Measurements from ENCODE around the gene TTLL12.
"Not testable (repeated sequence)": the region's sequence is repeated elsewhere in the genome, so short reads cannot be mapped to it uniquely, and the experiment has no call there.

TTLL12 gene

DNA sequence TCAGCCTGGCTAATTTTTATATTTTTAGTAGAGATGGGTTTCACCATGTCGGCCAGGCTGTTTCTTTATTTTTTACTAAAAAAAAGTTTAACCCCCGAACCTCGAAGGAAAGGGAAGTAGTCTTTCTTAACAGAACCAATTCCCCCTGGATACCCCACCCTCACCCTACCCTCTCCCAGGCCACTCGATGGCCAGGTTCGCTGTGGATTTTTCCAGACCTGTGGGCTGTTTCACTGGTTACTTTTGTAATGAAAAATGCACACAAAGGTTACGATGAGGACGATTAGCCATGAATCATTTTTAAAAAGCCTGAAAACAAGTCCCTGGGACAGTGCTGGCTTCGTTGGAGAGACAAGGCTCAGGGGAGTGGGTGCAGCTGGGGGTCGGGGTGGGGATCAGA lies 33.0 kb downstream of the TTLL12 start:
- no peak overlapping the region for H3K4me3 ChIP-seq (ENCODE audit: low read length)
- TF ChIP-seq ZNF274 (IDR thresholded peaks at IDR 0.05; ENCODE audit: low read depth, low read length), result no peak

DNA sequence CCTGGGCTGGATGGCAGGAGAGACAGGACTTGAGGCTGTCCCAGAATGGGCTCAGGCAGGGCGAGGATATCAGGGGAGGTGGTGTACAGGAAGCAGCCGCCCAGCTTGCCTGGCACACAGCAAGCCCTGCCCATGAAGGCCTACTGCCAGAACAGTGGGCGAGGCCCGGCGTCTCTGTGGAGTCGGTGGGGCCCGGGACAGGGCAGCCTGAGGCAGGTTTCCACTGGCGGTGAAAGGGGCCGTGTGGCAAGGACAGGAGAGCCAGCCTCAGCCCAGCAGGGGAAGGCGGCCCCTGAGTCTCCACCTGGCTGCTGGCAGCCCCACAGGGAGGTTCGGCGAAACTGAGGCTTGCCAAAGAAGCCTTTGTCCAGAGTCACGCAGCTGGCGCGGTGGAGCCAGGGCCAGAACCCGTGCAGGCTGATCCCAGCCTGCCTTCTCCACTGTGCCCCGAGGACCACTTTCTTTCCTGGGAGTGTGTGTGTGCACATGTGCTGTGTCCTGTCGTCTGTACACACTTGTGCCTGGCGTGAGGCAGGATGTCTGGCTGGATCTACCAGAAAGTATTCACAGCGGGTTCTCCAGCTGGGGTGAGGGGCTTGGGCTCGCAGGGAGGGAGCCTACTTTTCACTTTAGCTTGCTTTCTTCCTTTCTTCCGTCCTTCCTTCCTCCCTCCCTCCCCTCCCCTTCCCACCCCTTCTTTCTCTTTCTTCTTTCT lies 34.4 kb downstream of the TTLL12 start:
- peak overlapping the region; percentile 67; the same call in 1 of the 2 replicates for H3K4me3 ChIP-seq (ENCODE audit: low read length)
- TF ChIP-seq ZNF274 (IDR thresholded peaks at IDR 0.05; ENCODE audit: low read depth, low read length), result no peak

DNA sequence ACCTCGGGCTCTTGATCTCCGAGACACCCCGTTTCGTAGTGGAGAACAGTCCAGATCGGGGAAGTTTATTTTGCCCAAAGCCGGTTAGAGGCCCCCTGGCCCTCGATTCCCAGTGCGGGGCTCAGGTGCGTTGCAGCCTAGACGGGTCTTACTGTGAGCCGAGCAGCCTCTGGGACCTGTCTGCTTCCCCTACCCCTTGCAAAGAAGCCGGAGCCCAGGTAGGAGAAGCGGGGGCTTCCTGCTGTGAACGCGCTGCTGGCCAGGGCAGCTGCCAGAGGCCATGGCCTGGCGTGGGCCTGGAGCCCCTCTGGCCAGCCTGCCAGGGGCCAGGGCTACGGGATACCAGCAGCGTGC lies 35.0 kb downstream of the TTLL12 start:
- TF ChIP-seq ZNF274 (IDR thresholded peaks at IDR 0.05; ENCODE audit: low read depth, low read length), result no peak

DNA sequence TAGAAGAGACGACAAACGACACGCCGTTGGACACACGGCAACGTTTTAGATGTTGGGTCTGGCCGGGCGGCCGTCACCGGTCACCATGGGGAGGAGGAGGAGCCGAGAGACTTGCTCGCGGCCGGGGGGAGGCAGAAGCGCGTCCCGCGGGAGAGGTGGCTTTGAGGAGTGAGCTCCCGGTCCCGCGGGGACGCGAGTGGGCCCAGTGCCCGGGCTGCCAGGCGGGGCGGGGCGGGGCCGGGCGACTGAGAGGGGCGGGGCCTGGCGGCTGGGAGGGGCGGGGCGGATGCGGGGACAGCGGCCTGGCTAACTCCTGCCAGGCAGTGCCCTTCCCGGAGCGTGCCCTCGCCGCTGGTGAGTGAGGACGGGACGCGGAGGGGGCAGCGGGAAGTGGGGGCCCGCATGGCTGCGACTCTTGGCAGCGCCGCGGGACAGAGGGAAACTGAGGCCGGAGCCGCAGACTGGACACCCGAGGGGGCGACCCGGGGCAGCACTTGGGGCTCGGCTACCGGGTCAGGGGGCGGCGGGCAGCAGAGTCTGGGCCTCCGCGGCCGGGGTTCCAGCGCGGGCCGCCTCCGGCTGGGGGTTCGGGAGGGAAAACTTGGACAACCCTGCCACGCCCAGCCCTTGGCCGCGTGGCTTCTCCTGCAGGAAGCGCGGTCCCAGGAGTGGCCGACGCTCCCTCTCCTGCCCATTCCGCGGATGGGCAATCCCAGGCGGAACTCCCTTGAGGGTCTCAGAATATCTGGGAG lies 35.5 kb downstream of the TTLL12 start, which contains the start of gene TSPO:
Gene TSPO, plus strand, starts transcription at position 309 of the 752 bp plus-strand sequence. CDS start 7,680 bp downstream, outside the sequence.
- peak within 1 kb of the TSS; percentile 67; the same call in 1 of the 2 replicates for H3K4me3 ChIP-seq (ENCODE audit: low read length)
- TF ChIP-seq ZNF274 (IDR thresholded peaks at IDR 0.05; ENCODE audit: low read depth, low read length), result no peak

More for the DNA sequence above, 35.0 kb downstream of the TTLL12 start:
- H3K4me3 ChIP-seq (ENCODE audit: low read length), result peak overlapping the region; percentile 67; the same call in 1 of the 2 replicates

DNA sequence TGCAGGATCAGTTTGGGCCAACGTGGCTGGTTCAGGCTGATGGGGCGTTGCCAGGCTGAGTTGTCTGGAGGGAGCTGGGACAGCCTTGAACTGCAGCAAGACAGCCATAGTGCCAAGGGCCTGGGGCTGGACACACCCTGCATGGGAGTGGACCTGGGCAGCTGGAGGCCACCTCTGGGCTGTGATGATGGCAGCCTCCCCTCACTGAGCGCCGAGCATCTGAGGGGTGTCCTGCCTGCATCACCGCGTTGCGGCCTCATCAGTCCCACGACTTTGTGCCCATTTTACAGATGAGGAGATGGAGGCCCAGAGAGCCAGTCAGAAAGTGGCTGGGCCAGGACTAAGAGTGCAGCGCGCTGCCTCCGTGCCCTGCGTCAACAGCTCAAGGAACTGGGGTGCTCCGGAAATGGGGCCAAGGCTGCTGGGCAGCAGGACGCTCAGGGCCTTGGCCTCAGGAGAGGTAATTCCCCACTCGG lies 36.2 kb downstream of the TTLL12 start:
- no peak for TF ChIP-seq ZNF274 (IDR thresholded peaks at IDR 0.05; ENCODE audit: low read depth, low read length)
- H3K4me3 ChIP-seq (ENCODE audit: low read length), result peak overlapping the region; percentile 55; the same call in 1 of the 2 replicates

DNA sequence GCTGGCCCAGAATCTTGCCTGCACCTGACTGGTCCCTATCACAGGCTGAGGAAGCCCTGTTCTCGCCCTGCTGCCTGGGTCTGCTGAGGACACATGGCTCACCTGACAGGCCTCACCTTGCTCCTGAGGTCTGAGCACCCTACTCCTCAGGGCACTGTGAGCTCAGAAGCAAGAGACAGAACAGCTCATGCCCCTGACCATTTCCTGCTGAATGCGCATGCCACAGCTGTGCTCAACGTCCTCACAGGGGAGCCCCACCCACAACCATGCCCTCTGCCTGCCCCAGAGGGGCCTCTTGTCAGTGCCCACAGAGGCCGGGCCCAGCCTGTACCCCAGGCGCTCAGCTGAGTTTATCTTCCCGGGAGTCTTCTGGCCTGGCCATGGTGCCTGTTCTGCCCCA lies 38.4 kb downstream of the TTLL12 start:
- TF ChIP-seq ZNF274 (IDR thresholded peaks at IDR 0.05; ENCODE audit: low read depth, low read length), result no peak
- H3K4me3 ChIP-seq (ENCODE audit: low read length), result no peak overlapping the region

DNA sequence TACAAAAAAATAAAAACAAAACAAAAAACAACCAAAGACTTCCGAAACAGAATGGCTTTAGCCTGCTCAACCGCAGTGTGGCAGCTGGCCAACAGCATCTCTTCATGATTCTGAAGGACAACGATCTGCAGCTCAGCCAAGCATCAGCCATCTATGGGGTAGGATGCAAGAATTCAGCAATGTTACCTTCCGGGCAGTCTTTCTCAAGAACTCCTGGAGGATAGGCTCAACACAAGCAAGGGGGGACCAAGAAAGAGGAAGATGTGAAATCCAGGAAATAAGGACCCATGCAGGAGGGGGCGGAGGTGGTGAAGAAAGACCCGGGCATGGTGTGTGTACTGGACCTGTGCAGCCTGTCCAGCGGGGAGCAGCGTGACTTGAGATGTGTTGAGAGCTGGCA lies 39.1 kb downstream of the TTLL12 start:
- H3K4me3 ChIP-seq (ENCODE audit: low read length), result peak overlapping the region; percentile 48; the same call in 1 of the 2 replicates
- TF ChIP-seq ZNF274 (IDR thresholded peaks at IDR 0.05; ENCODE audit: low read depth, low read length), result no peak

DNA sequence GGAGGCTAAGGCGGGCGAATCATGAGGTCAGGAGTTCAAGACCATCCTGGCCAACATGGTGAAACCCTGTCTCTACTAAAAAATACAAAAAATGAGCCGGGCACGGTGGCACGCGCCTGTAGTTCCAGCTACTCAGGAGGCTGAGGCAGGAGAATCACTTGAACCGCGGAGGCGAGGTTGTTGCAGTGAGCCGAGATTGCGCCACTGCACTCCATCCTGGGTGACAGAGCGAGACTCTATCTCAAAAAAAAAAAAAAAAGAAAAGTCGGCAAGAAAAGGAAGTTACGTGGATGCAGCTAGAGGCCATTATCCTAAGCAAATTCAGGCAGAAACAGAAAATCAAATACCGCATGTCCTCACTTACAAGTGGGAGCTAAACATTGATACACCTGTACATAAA lies 40.6 kb downstream of the TTLL12 start:
- H3K4me3 ChIP-seq (ENCODE audit: low read length), result not testable (repeated sequence)

DNA sequence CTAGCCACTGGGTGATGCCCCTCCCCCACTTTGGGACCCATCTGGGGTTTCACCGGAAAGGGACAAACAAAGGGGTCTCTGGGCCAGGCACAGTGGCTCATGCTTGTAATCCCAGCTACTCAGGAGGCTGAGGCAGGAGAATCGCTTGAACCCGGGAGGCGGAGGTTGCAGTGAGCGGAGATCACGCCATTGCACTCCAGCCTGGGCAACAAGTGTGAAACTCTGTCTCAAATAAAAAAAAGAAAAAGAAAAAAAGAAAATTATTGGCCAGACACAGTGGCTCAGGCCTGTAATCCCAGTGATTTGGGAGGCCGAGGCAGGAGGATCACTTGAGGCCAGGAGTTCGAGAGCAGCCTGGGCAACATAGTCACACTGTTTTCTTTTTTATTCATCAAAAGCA lies 41.6 kb downstream of the TTLL12 start:
- H3K4me3 ChIP-seq (ENCODE audit: low read length), result not testable (repeated sequence)

DNA sequence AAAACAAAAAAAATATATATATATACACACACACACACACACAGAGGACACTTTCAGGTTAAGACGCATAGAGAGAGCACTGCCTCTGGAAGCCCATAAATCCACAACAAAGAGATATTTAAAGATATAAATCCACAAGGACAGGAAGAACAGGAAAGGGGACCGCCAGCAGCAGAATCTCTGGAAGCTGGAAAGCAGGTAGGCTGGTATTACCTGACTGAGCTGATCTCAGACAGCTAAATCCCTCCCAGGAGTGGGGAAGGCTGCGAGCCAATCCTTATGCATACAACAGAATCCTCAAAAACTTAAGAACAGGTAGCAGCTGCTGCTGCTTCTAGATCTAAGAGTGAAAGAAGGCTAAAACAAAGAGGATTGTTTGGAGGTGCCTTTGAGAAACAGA lies 42.0 kb downstream of the TTLL12 start:
- TF ChIP-seq ZNF274 (IDR thresholded peaks at IDR 0.05; ENCODE audit: low read depth, low read length), result no peak
- H3K4me3 ChIP-seq (ENCODE audit: low read length), result no peak overlapping the region

DNA sequence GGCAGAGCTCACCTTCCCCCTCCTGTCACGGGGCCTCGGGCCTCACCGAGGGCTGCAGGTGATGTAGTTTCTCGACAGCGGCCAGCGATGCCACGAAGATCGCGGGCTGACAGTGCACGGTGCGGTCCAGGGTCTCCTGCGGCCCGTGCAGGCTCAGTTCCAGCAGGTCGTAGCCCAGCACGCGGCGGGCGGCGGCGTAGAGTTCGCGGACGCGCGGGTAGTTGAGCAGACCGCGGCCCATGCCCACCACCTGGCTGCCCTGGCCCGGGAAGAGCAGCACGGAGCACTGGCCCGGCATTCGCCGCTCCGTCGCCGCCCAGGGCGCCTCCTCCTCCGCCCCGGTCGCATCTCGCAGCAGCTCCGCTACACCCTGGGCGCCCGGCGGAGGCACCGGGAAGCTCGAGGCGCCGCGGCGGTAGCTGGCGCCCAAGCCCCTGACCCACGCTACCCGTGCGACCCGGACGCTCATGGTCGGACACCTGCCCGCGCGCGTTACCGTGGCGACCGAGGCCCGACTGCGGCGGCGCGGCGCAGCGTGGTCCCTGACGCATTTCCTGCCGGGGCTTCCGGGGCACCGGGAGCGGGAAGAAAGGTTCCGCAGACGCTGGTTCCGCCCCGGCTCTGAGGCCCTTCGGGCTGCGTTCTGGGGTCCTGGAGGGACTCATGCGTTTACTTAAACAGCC lies 43.9 kb downstream of the TTLL12 start, which contains the start of gene MCAT:
Gene MCAT, minus strand, starts transcription at position 519 of the 683 bp plus-strand sequence. Its CDS starts 50 bp downstream, at position 469.
- TF ChIP-seq ZNF274 (IDR thresholded peaks at IDR 0.05; ENCODE audit: low read depth, low read length), result no peak
- peak within 1 kb of the TSS; percentile 85 for H3K4me3 ChIP-seq (ENCODE audit: low read length)

DNA sequence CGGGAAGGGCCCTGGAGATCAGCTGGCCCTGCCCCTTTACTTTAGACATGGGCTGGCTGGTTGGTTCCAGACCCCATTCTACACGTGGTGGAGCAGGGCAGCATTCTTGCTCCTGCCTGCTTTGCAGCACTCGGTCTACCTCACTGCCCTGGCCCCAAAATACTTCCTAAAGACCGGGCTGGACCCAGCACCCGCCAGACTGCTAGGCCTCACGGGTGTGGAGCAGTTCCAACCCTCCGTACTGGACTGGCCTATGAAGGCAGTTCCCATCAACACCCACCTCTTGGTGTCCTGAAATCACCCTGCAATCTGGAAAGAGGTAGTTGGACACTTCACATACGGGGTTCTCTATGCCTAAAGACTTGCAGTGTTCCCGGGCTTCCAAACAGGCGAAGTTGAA lies 50.1 kb downstream of the TTLL12 start:
- H3K4me3 ChIP-seq (ENCODE audit: low read length), result no peak overlapping the region
- TF ChIP-seq ZNF274 (IDR thresholded peaks at IDR 0.05; ENCODE audit: low read depth, low read length), result no peak

DNA sequence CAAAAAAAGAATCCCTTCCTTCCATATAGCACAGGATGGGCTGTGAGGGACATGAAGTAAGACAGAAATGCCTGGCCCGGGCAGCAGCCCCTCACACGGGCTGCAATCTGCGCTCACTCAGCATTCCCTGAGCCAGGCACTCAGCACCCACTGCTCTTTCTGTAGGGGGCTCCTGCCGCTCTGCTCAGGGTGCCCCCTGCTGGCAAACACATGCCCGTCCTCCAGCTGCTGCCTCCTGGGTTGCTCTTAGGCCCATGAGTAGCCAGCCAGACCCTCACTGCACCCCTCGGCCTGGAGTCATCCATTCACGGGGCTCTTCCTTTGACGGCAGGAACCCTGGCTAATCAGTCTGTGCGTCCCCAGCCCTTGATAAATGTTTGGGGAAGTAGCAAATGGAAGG lies 50.7 kb downstream of the TTLL12 start:
- TF ChIP-seq ZNF274 (IDR thresholded peaks at IDR 0.05; ENCODE audit: low read depth, low read length), result no peak
- no peak overlapping the region for H3K4me3 ChIP-seq (ENCODE audit: low read length)

DNA sequence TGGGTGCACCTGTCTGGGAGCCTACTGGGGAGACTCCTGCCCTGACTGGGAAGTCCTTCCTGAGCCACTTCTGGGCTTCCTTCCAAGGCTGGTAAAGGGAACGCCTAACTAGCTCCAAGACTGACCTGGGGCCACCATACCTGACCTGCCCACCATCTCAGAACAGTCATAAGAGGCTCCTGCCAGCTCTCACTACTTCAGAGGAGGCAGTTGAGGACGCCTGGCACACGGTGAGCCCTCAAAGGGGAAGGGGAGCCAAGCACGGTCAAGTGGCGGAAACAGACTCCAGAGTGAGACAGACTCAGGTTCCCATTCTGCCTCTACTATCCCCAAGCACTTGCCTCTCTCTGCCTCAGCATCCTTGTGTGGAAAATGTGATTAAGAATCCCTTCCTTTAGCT lies 51.4 kb downstream of the TTLL12 start:
- H3K4me3 ChIP-seq (ENCODE audit: low read length), result no peak overlapping the region
- no peak for TF ChIP-seq ZNF274 (IDR thresholded peaks at IDR 0.05; ENCODE audit: low read depth, low read length)

All from GM08714 (cell line).